Measurements from ENCODE around the gene SRP14.

The SRP14 gene

GRCh38 chr15:40067921-40068624 lies 29.1 kb upstream of the SRP14 start:
- no peak for DNase-seq

DNA sequence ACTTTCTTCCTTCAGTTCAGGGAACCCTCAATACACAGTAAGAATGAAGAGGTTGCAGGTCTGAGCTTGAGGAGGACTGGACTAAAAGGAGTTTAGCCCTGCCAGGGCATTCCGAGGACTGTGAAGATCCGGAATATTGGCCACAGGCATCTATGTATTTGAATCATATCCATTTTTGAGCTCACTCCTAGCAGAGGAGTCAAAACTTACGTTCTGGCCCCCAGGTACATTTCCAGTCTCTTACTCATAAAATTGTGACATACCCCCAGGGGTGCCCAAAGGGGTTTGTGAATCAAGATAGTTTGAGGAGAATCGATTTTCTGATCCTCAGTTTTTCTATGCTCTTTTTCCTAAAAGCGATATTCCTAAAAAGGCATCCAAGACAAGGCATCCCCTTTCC lies 27.6 kb upstream of the SRP14 start:
- no peak for DNase-seq

- no peak for DNase-seq
Observed at GRCh38 chr15:40065166-40065565, 26.2 kb upstream of the SRP14 start.

GRCh38 chr15:40064231-40064894 lies 25.4 kb upstream of the SRP14 start:
- DNase-seq, result no peak

DNA sequence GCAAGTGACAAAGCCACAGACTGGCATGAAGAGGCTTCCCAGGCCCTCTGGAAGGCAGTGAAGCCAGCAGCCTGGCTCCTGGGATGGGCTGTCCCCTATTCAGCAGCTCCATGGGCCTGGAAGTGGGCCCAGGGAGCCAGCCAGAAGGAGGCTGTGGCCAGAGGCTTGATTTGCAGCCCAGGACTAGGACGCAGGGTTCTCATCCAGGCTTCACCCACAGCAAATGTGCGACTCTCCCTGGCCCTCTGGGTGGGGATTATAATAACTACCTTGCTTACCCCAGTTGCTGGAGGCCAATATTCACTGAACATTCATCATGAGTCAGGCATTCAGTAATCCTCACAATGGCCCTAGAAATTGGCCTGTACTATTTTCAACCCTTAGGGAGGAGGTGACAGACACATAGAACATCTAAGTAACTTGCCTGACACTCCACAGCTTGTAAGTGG lies 24.6 kb upstream of the SRP14 start:
- DNase-seq, result no peak

- DNase-seq, result no peak
Observed at GRCh38 chr15:40062816-40063562, 24.0 kb upstream of the SRP14 start.

- no peak for DNase-seq
Observed at GRCh38 chr15:40061212-40061901, 22.4 kb upstream of the SRP14 start.

- no peak for DNase-seq
Observed at GRCh38 chr15:40060236-40060961, 21.4 kb upstream of the SRP14 start.

- DNase-seq, result no peak
Observed at GRCh38 chr15:40059821-40060220, 20.8 kb upstream of the SRP14 start.

DNA sequence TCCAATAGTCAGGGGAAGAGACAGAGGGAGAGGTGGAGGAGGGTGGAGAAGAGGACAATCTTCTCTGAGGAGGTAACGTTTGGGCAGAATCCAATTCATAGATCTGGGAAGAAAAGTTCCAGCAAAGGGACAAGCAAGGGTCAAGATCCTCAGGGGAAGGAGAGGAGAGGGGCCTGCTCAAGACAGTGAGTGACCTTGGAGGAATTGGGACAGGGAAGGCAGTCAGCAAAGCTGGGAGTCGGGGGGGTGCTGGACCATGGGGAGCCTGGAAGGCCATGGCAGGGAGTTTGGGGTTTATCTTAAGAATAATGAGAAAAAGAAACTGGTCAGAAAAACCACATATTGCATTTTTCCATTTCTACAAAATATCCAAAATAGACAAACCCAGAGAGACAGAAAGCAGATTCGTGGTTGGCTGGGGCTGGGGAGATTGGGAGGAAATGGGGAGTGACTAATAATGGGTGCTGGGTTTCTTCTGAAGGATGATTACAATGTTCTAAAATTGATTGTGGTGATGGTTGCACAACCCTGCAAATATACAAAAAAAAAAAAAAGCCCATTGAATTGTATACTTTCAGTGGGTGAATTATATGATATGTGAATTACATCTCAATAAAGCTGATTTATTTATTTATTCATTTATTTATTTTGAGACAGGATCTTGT lies 19.6 kb upstream of the SRP14 start:
- DNase-seq, result no peak

DNA sequence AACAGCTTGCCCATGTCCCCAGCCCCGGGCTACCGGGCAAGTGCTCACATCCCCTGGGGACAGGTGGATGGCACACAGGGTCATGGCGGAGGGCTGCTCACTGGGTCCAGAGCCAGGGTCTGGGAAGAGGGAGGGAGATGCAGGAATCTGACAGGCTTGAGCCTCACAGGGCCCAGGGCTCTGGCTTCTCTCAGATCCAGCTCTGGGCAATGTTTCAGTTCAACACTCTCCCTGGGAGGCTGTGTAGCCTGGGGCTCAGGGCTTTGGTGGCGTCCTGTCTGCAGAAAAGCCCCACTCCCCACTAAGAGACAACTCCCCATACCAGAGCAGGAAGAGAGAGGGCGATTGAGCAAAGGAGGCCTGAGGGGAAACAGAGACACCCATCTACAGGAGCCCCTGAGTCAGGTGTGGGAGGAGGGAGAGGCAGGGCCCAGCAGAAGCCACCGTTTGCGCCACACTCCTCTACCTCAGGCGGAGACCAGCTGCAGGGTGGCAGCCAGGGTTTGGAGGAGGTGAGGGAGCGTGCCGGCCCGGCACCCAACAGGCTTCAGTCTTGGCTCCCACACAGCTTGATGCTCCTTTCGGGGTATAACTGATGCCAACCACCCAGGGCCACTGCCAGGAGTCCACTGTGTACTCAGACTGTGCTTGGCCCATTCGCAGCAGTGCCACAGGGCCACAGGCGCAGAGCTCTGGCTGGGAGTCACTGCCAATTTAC lies 16.8 kb upstream of the SRP14 start:
- DNase-seq, result no peak

DNA sequence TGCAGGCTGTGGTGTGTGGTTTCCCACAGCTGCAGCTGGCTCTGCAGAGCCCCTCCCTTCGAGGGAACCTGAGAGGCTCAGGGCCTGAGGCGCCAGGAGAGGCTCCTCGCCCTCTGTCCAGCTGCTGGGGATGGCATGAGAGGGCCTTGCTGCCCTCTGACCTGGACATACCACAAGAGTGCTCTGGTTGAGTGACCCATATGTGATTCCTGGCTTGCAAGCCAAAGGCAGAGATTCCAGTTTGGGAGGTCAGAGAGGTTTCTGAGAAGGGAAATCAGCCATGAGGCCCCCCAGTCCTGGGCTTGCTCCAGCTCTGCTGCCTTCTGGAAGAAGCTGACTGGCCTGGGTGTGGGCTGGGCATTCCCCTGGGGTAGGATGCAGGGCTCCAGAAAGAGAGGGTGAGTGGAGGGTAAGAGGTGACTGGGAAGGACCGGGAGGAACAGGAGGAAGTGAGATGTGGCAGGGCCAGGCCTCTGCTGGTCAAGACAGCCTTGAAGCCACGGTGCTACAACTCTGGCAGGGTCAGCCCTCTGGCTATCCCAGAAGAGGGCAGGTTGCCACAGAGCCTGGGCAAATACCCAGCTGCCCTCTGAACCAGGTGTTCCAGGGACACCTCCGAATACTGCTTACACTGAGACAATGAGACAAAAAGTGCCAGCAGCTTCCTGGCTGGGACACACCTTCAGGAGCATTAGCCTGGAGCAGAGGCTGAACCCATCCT lies 16.0 kb upstream of the SRP14 start:
- no peak for DNase-seq

DNA sequence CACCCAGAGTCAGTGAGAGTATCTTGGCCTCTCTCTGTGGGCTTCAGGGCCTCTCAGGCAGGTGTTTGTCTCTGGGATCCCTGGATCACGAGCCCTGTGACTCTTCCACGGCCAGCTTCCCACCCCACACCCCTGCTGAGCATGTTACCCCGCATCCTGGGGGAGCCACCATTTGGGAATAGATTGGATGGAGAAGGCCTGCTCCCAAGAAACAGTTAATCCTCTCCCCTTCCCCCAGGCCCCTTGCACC lies 15.5 kb upstream of the SRP14 start:
- no peak for DNase-seq

DNA sequence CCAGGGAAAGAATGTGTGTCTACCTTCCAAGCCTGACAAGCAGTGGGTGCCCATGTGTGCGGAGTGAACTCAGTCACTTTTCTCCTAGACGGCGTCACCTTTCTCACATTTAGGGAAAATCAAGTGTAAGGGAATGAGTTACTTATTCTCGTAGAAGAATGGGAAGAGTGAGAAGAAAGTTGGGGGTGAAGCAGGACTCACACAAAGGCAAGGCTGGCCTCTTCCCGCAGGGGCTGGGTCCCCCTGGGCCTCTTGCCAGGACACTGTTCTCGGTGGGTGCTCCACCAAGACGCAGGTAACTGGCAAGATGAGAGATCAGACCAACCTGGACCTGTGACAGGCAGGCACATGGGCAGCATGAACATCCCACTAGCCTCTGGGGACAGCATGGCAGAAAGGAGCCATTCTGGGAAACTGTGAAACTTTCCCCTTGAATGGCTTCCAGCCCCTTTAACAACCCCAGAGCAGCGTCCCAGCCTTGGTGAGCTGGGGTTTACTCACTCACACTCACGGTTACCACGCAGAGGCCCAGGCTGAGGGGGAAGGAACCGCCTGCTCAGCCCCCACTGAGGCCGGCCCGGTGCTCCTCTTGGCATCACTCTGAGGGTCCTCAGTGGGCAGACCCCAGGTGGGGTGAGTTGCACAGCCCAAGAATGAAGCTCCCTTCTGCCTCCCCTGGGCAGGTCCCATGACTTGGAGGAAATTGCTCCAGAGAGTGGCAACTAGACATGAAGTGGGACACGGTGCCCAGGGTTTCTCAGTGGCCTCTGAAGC lies 15.0 kb upstream of the SRP14 start:
- DNase-seq, result no peak

GRCh38 chr15:40053079-40053830 lies 14.3 kb upstream of the SRP14 start:
- DNase-seq, result no peak

- no peak for DNase-seq
Observed at GRCh38 chr15:40052604-40053003, 13.6 kb upstream of the SRP14 start.

- DNase-seq, result no peak
Observed at GRCh38 chr15:40051616-40052415, 12.8 kb upstream of the SRP14 start.

DNA sequence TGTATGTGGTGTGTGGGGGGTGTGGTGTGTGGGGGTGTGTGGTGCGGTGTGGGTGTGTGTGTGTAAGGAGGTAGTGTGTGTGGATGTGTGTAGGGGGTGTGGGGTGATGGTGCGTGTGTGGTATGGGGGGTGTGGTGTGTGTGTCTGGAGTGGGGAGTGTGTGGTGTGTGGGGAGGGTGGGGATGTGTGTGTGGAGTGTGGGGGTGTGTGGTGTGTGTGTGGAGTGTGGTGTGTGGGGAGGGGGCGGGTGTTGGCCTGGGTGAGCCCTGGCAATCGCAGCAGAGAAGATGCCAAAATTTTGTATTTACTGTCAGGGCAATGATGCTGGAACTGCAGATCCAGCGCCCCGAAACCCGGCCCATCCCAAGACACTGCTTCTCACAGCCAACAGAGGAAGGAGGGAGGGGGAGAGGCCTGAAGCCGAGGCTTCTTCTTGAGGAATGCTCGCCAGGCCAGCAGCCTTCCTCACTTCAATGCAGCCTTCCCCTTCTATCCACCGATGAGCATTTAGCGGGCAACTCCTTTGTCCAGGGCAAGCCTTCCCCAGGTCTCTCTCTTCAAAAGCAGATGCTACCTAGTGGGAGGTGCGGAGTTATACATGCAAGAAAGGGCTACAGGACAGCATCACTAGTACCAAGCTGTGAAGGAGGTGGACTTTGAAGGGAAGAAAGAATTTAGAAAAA lies 11.9 kb upstream of the SRP14 start:
- no peak for DNase-seq

Data from stimulated activated CD4-positive, alpha-beta T cell treated with anti-CD3 and anti-CD28 coated beads, Interleukin-2, amount 100 ng/mL, for 48 hours (primary cell).